ENCODE data around the gene ACOT11.

DNA sequence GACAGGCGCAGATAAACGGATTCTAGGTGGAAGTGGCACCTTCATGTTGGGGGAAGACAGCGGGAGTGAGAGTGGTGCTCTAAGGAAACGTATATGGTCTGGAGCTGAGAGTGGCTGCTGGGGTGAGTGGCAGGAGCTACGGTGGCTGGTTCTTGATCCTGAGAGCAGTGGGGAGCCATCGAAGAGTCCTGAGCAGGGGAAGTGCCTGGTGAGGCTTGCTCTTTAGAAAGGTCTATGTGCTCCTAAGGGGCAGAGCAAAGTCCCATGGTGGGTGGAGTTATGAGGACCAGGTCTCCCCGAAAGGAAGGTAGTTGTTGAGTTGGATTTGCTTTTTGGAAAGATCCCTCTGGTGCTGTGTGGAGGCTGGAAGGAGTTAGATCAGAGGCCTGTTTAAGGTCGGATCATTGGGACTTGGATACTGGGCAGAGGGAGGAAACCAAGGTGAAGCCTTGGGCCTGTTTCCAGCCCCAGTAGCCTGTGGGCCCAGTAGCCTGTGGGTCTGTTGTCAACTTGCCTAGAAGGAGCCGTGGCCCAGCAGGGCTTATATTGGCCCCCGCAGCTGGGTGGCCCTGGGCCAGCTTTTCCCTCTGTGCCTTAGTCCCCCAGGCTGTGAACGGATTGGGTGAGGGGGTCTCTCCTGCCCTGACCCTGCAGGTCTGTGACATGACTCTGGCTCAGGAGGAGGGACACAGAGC is 33.0 kb downstream of the ACOT11 start:
- TF ChIP-seq, protein P1, sequence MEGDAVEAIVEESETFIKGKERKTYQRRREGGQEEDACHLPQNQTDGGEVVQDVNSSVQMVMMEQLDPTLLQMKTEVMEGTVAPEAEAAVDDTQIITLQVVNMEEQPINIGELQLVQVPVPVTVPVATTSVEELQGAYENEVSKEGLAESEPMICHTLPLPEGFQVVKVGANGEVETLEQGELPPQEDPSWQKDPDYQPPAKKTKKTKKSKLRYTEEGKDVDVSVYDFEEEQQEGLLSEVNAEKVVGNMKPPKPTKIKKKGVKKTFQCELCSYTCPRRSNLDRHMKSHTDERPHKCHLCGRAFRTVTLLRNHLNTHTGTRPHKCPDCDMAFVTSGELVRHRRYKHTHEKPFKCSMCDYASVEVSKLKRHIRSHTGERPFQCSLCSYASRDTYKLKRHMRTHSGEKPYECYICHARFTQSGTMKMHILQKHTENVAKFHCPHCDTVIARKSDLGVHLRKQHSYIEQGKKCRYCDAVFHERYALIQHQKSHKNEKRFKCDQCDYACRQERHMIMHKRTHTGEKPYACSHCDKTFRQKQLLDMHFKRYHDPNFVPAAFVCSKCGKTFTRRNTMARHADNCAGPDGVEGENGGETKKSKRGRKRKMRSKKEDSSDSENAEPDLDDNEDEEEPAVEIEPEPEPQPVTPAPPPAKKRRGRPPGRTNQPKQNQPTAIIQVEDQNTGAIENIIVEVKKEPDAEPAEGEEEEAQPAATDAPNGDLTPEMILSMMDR (IDR thresholded peaks at IDR 0.05) = no peak
- TF ChIP-seq EZH2phosphoT487 (IDR thresholded peaks at IDR 0.05) = no peak

All from neural progenitor cell (in vitro differentiated cells).